SK-N-MC (cell line): ENCODE data around the gene TOMM7.
"Not testable (repeated sequence)": the region's sequence is repeated elsewhere in the genome, so short reads cannot be mapped to it uniquely, and the experiment has no call there.

Experiments
- DNase-seq: peaks from one replicate; pipeline ENCODE4 v3.0.0-alpha.2; 2011; ENCODE audit warnings: low read depth, low spot score
- H3K27ac ChIP-seq: fragments of 200-600 bp; sonication (generic); 2 replicates; pipeline ENCODE4 v1.5.1; 2016; ENCODE audit warnings: mixed run types
- H3K36me3 ChIP-seq: fragments of 200-600 bp; sonication (generic); 2 replicates; pipeline ENCODE4 v1.6.1; 2017; ENCODE audit warnings: antibody characterized with exemption, low read length, mixed read lengths; ENCODE audit not compliant: insufficient read depth
- H3K4me3 ChIP-seq: fragments of 200-600 bp; sonication (generic); 2 replicates; pipeline ENCODE4 v1.5.1; 2016
- H3K9ac ChIP-seq: fragments of 200-600 bp; sonication (generic); 2 replicates; pipeline ENCODE4 v1.8.0; 2017; ENCODE audit warnings: mixed run types, mixed read lengths; ENCODE audit not compliant: insufficient read length
- H3K9me3 ChIP-seq: fragments of 200-600 bp; sonication (generic); 2 replicates; pipeline ENCODE4 v1.6.1; 2017; ENCODE audit warnings: low read depth, mild to moderate bottlenecking, antibody characterized with exemption, low read length, moderate library complexity, mixed read lengths
- EZH2 ChIP-seq: fragments of 200-600 bp; sonication (generic); IDR thresholded peaks from one replicate; pipeline ENCODE4 v1.6.1; 2017; ENCODE audit warnings: antibody characterized with exemption
- FOXP2 ChIP-seq: optimal IDR thresholded peaks from 2 replicates; pipeline ENCODE3; 2011; ENCODE audit warnings: mild to moderate bottlenecking, moderate library complexity; ENCODE audit not compliant: insufficient read depth; ENCODE audit errors: extremely low read length, control extremely low read depth
- POLR2AphosphoS5 ChIP-seq: IDR thresholded peaks from 2 replicates; pipeline ENCODE4 v1.6.1; 2012; ENCODE audit warnings: mild to moderate bottlenecking, low read depth, low read length, borderline replicate concordance

The TOMM7 gene

GRCh38 chr7:22849172-22849571, 26.5 kb upstream of the TOMM7 start:
- no peak overlapping the region for H3K4me3 ChIP-seq
- no peak overlapping the region for H3K27ac ChIP-seq
- no peaks in the 10 kb centered on the region for H3K9me3 ChIP-seq
- H3K36me3 ChIP-seq = no peaks in the 10 kb centered on the region
- no peak for DNase-seq
- no peak overlapping the region for H3K9ac ChIP-seq
- TF ChIP-seq EZH2 = no peak
- no peak for TF ChIP-seq FOXP2
- TF ChIP-seq POLR2AphosphoS5 = no peak

- H3K9ac ChIP-seq = no peak overlapping the region
- TF ChIP-seq POLR2AphosphoS5 (no peak), EZH2 (no peak), FOXP2 (no peak)
- H3K36me3 ChIP-seq = no peaks in the 10 kb centered on the region
- no peak overlapping the region for H3K4me3 ChIP-seq
- no peak overlapping the region for H3K27ac ChIP-seq
- no peaks in the 10 kb centered on the region for H3K9me3 ChIP-seq
- no peak for DNase-seq
These were observed 24.3 kb upstream of the TOMM7 start for GRCh38 chr7:22846961-22847360.

GRCh38 chr7:22845221-22845834, 22.7 kb upstream of the TOMM7 start:
- Histone ChIP-seq H3K9ac (no peak overlapping the region), H3K27ac (no peak overlapping the region), H3K9me3 (no peaks in the 10 kb centered on the region), H3K4me3 (no peak overlapping the region), H3K36me3 (no peaks in the 10 kb centered on the region)
- TF ChIP-seq POLR2AphosphoS5 = no peak
- DNase-seq = no peak

- TF ChIP-seq EZH2 (no peak), FOXP2 (no peak), POLR2AphosphoS5 (no peak)
- Histone ChIP-seq H3K9me3 (no peaks in the 10 kb centered on the region), H3K9ac (no peak overlapping the region), H3K4me3 (no peak overlapping the region), H3K27ac (no peak overlapping the region), H3K36me3 (no peaks in the 10 kb centered on the region)
- DNase-seq = no peak
These were observed 21.1 kb upstream of the TOMM7 start for GRCh38 chr7:22843681-22844309.

- no peak for DNase-seq
- no peak overlapping the region for H3K4me3 ChIP-seq
- H3K36me3 ChIP-seq = no peaks in the 10 kb centered on the region
- no peak overlapping the region for H3K9ac ChIP-seq
- no peak for TF ChIP-seq FOXP2
- H3K27ac ChIP-seq = no peak overlapping the region
- H3K9me3 ChIP-seq = no peaks in the 10 kb centered on the region
These were observed 20.3 kb upstream of the TOMM7 start for GRCh38 chr7:22842973-22843372.

- TF ChIP-seq EZH2 (no peak), FOXP2 (no peak)
- H3K9ac ChIP-seq = peak overlapping the region; percentile 14
- H3K4me3 ChIP-seq = no peak overlapping the region
These were observed 19.8 kb upstream of the TOMM7 start for GRCh38 chr7:22842383-22842941.

GRCh38 chr7:22841954-22842353, 19.3 kb upstream of the TOMM7 start:
- no peak for DNase-seq
- TF ChIP-seq EZH2 = no peak
- no peak for TF ChIP-seq POLR2AphosphoS5
- TF ChIP-seq FOXP2 = no peak
- H3K27ac ChIP-seq = peak overlapping the region; percentile 62; the same call in 1 of the 2 replicates
- H3K4me3 ChIP-seq = no peak overlapping the region
- H3K9ac ChIP-seq = no peak overlapping the region
- no peaks in the 10 kb centered on the region for H3K9me3 ChIP-seq
- H3K36me3 ChIP-seq = no peaks in the 10 kb centered on the region

More at GRCh38 chr7:22842383-22842941, 19.8 kb upstream of the TOMM7 start:
- no peak for DNase-seq
- Histone ChIP-seq H3K9me3 (no peaks in the 10 kb centered on the region), H3K27ac (peak overlapping the region; percentile 62; the same call in 1 of the 2 replicates), H3K36me3 (no peaks in the 10 kb centered on the region)

GRCh38 chr7:22837308-22837707, 14.7 kb upstream of the TOMM7 start:
- H3K4me3 ChIP-seq = no peak overlapping the region
- no peak for DNase-seq
- no peaks in the 10 kb centered on the region for H3K36me3 ChIP-seq
- no peaks in the 10 kb centered on the region for H3K9me3 ChIP-seq
- no peak for TF ChIP-seq EZH2
- no peak for TF ChIP-seq POLR2AphosphoS5
- TF ChIP-seq FOXP2 = no peak
- peak overlapping the region; percentile 49; the same call in 1 of the 2 replicates for H3K27ac ChIP-seq
- peak overlapping the region; percentile 52 for H3K9ac ChIP-seq

GRCh38 chr7:22836506-22836905, 13.9 kb upstream of the TOMM7 start:
- H3K4me3 ChIP-seq, H3K9me3 ChIP-seq, H3K36me3 ChIP-seq, H3K9ac ChIP-seq, DNase-seq: not testable (repeated sequence)
- H3K27ac ChIP-seq = peak overlapping the region; percentile 49; the same call in 1 of the 2 replicates
